Pericardium fibroblast (primary cell): Measurements from ENCODE around the gene ATP6V1D. TPM values are rescaled to one million over a fixed set of nuclear protein-coding genes. Genes with fewer than 3 reads are reported as not detected.

Experiments used
- total RNA-seq: library from RNA; depleted of rRNA; stranded (reverse); fragments of >200 nt; gene quantifications from 2 replicates; pipeline ENCODE4 v1.2.3, GENCODE V29; 2015

Gene ATP6V1D
- total RNA-seq: 53.6 and 77.0 TPM in 2 replicates

GRCh38 chr14:67359775-67360469 is at the start of gene ATP6V1D, which contains the start of gene EIF2S1:
TSS of gene ATP6V1D (minus strand) at chr14:67359804. CDS start at chr14:67359698, 106 bp downstream.
TSS of gene EIF2S1 (plus strand) at chr14:67360328. CDS start at chr14:67364768, 4,440 bp downstream.

Other genes starting within 250 kb of the ATP6V1D start
- gene GARIN2, start 170.4 kb downstream of the ATP6V1D start, total RNA-seq: not detected in 2 replicates
- gene PALS1, start 118.4 kb downstream of the ATP6V1D start, total RNA-seq: 6.6 and 12.4 TPM in 2 replicates
- gene EIF2S1, start 524 bp upstream of the ATP6V1D start, total RNA-seq: 87.8 and 108 TPM in 2 replicates
- 2.6 and 3.2 TPM in 2 replicates for gene PLEK2, start 52.4 kb upstream of the ATP6V1D start, total RNA-seq
- 0.12 and 1.8 TPM in 2 replicates for gene TMEM229B, start 128.9 kb upstream of the ATP6V1D start, total RNA-seq
- under 0.01 and 0.58 TPM in 2 replicates for gene PLEKHH1, start 173.5 kb upstream of the ATP6V1D start, total RNA-seq
- gene PIGH, start 240.5 kb upstream of the ATP6V1D start, total RNA-seq: 11.9 and 12.2 TPM in 2 replicates